WTC11 (cell line): ENCODE measurements around the gene FMNL3. TPM values are rescaled to one million over a fixed set of nuclear protein-coding genes. Genes with fewer than 3 reads are reported as not detected.
"Not testable (repeated sequence)": the region's sequence is repeated elsewhere in the genome, so short reads cannot be mapped to it uniquely, and the experiment has no call there.

Experiments
- ATAC-seq: fragments of 200-7000 bp; cut with Tn5 transposase; 2 replicates; pipeline ENCODE4 v1.10.0; 2021; ENCODE audit warnings: mild to moderate bottlenecking, moderate library complexity
- CTCF ChIA-PET: fragments of 300-600 bp; sonication (Branson Sonifier 250); formaldehyde crosslinking; loops from one replicate; lab custom pipeline; 2021; ENCODE audit warnings: antibody characterized with exemption; lab: Charles Lee
- POLR2A ChIA-PET: fragments of 350-600 bp; sonication (Branson Sonifier 250); formaldehyde crosslinking; loops from one replicate; lab custom pipeline; 2021; ENCODE audit warnings: antibody characterized with exemption; lab: Charles Lee
- DNase-seq: peaks from one replicate; pipeline ENCODE4 v3.0.0; 2021; ENCODE audit warnings: low spot score
- H3K27ac Mint-ChIP-seq: 2 replicates; pipeline ENCODE4 v1.8.0; 2021; ENCODE audit warnings: mixed read lengths
- H3K27me3 Mint-ChIP-seq: 2 replicates; pipeline ENCODE4 v1.8.0; 2021; ENCODE audit warnings: low read depth, mild to moderate bottlenecking, moderate library complexity, mixed read lengths
- H3K36me3 Mint-ChIP-seq: 2 replicates; pipeline ENCODE4 v1.8.0; 2021; ENCODE audit warnings: mixed read lengths
- H3K4me1 Mint-ChIP-seq: 2 replicates; pipeline ENCODE4 v1.8.0; 2022; ENCODE audit warnings: mixed read lengths
- H3K4me3 Mint-ChIP-seq: 2 replicates; pipeline ENCODE4 v1.8.0; 2021; ENCODE audit warnings: mild to moderate bottlenecking, moderate library complexity, mixed read lengths
- H3K9me3 Mint-ChIP-seq: 2 replicates; pipeline ENCODE4 v1.8.0; 2021; ENCODE audit warnings: mixed read lengths
- ARID4B ChIP-seq: sonication (generic); formaldehyde crosslinking; IDR thresholded peaks from 2 replicates; pipeline ENCODE4 v1.8.0; 2023; ENCODE audit warnings: missing genetic modification reagents, mild to moderate bottlenecking, borderline replicate concordance
- ATF3 ChIP-seq: sonication (generic); formaldehyde crosslinking; conservative IDR thresholded peaks from 2 replicates; pipeline ENCODE4 v1.8.1; 2022; ENCODE audit warnings: mild to moderate bottlenecking, missing genetic modification reagents
- CBFB ChIP-seq: sonication (generic); formaldehyde crosslinking; IDR thresholded peaks from 2 replicates; pipeline ENCODE4 v1.8.1; 2022; ENCODE audit warnings: mild to moderate bottlenecking, low read depth, missing genetic modification reagents
- ESRRA ChIP-seq: sonication (generic); formaldehyde crosslinking; IDR thresholded peaks from 2 replicates; pipeline ENCODE4 v1.8.1; 2022; ENCODE audit warnings: mild to moderate bottlenecking, missing genetic modification reagents, borderline replicate concordance
- KAT7 ChIP-seq: sonication (generic); formaldehyde crosslinking; IDR thresholded peaks from 2 replicates; pipeline ENCODE4 v1.8.1; 2023; ENCODE audit warnings: missing genetic modification reagents, mild to moderate bottlenecking, borderline replicate concordance
- MYBL2 ChIP-seq: sonication (generic); formaldehyde crosslinking; IDR thresholded peaks from 2 replicates; pipeline ENCODE4 v1.8.1; 2023; ENCODE audit warnings: mild to moderate bottlenecking, moderate library complexity, missing genetic modification reagents
- NFYB ChIP-seq: sonication (generic); formaldehyde crosslinking; conservative IDR thresholded peaks from 2 replicates; pipeline ENCODE4 v1.8.0; 2022; ENCODE audit warnings: low read depth, missing genetic modification reagents
- NR1H2 ChIP-seq: sonication (generic); formaldehyde crosslinking; IDR thresholded peaks from 2 replicates; pipeline ENCODE4 v1.9.0; 2021; ENCODE audit warnings: mild to moderate bottlenecking, moderate library complexity, missing genetic modification reagents
- SP1 ChIP-seq: sonication (generic); formaldehyde crosslinking; conservative IDR thresholded peaks from 2 replicates; pipeline ENCODE4 v1.8.1; 2022; ENCODE audit warnings: missing genetic modification reagents
- ZNF138 ChIP-seq: sonication (generic); formaldehyde crosslinking; conservative IDR thresholded peaks from 2 replicates; pipeline ENCODE4 v1.8.1; 2022; ENCODE audit warnings: mild to moderate bottlenecking, moderate library complexity, missing genetic modification reagents
- ZNF281 ChIP-seq: sonication (generic); formaldehyde crosslinking; IDR thresholded peaks from 2 replicates; pipeline ENCODE4 v1.8.0; 2023; ENCODE audit warnings: mild to moderate bottlenecking, missing genetic modification reagents
- ZNF423 ChIP-seq: fragments of 250-450 bp; sonication (Bioruptor Pico); IDR thresholded peaks from 2 replicates; pipeline ENCODE4 v2.1.2; 2022; ENCODE audit warnings: mild to moderate bottlenecking, moderate library complexity
- total RNA-seq: library from RNA; stranded (reverse); gene quantifications from 3 replicates; pipeline ENCODE4 v1.2.3, GENCODE V29; 2021
- TF ChIP-seq, protein P1 (sequence below): sonication (generic); formaldehyde crosslinking; IDR thresholded peaks from 2 replicates; pipeline ENCODE4 v1.8.0; 2022; ENCODE audit warnings: missing genetic modification reagents
- TF ChIP-seq, protein P2 (sequence below): sonication (generic); formaldehyde crosslinking; IDR thresholded peaks from 2 replicates; pipeline ENCODE4 v1.8.1; 2023; ENCODE audit warnings: mild to moderate bottlenecking, missing genetic modification reagents, borderline replicate concordance

The FMNL3 gene
- total RNA-seq, 1 experiment from 2014 or later: 19.3 TPM

DNA sequence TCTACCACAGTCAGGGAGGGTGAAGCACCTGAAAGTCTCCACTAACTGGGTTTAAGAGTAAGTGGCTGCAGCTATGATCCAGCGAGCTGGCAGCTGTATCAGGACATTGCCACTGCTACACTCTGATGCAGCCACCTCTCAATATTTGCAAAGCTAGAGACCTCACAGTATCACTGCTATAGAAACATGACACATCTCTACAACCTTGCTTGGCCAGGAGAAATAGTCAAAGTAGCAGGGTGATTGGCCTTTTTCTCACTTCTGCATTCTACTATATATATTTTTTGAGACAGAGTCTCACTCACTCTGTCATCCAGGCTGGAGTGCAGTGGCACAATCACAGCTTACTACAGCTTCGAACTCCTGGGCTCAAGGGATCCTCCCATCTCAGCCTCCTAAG lies 9.3 kb upstream of the FMNL3 start:
- Mint-ChIP-seq H3K36me3 (no peaks in the 10 kb centered on the region), H3K27me3 (peaks cover 14% of the 10 kb centered on the region), H3K4me1 (no peaks in the 10 kb centered on the region), H3K4me3 (no peak overlapping the region), H3K9me3 (peaks cover 6% of the 10 kb centered on the region), H3K27ac (no peak overlapping the region)
- ATAC-seq (no peak), DNase-seq (no peak)
- ChIA-PET CTCF (interaction anchor here (1.1 to 2.2 kb wide), 4 partner anchors 16 to 93 kb away, joined by 3 to 12 read pairs (median 8); partner anchors contain the start of genes PRPF40B and TMBIM6), POLR2A (interaction anchor here (0.7 kb wide), 1 partner anchor 112 kb away, joined by 3 read pairs; no protein-coding TSS in a partner anchor)
- TF ChIP-seq ZNF423 (CRISPR knock-in tag): no peak
- no peak for TF ChIP-seq KAT7 (CRISPR knock-in tag)
- no peak for TF ChIP-seq ZNF138
- TF ChIP-seq MYBL2: no peak
- TF ChIP-seq, all 79 proteins: peak for 0

GRCh38 chr12:49713952-49714351 lies 6.7 kb upstream of the FMNL3 start:
- H3K9me3 Mint-ChIP-seq, H3K4me1 Mint-ChIP-seq, H3K4me3 Mint-ChIP-seq, H3K36me3 Mint-ChIP-seq, ATAC-seq, H3K27ac Mint-ChIP-seq, DNase-seq, POLR2A ChIA-PET: not testable (repeated sequence)
- H3K27me3 Mint-ChIP-seq: peaks cover 35% of the 10 kb centered on the region
- CTCF ChIA-PET: interaction anchor here (1.0 kb wide), 1 partner anchor 27 kb away, joined by 4 read pairs; the partner anchor contains the start of gene TMBIM6

- peaks cover 45% of the 10 kb centered on the region for H3K27me3 Mint-ChIP-seq
- ChIA-PET POLR2A (no interaction called here), CTCF (interaction anchor here (1.1 to 4.8 kb wide), 3 partner anchors 32 to 72 kb away, joined by 3 to 19 read pairs (median 10); partner anchors contain the start of gene TMBIM6)
- no peak overlapping the region for H3K27ac Mint-ChIP-seq
- H3K4me1 Mint-ChIP-seq: peaks cover 23% of the 10 kb centered on the region
- H3K9me3 Mint-ChIP-seq: peaks cover 3% of the 10 kb centered on the region; the same call in 1 of the 2 replicates
- no peaks in the 10 kb centered on the region for H3K36me3 Mint-ChIP-seq
- no peak for ATAC-seq
- H3K4me3 Mint-ChIP-seq: no peak overlapping the region
- no peak for DNase-seq
- TF ChIP-seq ESRRA (CRISPR knock-in tag) (no peak), CBFB (no peak), NFYB (no peak), SP1 (CRISPR knock-in tag) (no peak), ZNF281 (no peak), MYBL2 (no peak), ATF3 (CRISPR knock-in tag) (no peak), NR1H2 (CRISPR knock-in tag) (no peak), ARID4B (CRISPR knock-in tag) (no peak)
- TF ChIP-seq, protein P1, sequence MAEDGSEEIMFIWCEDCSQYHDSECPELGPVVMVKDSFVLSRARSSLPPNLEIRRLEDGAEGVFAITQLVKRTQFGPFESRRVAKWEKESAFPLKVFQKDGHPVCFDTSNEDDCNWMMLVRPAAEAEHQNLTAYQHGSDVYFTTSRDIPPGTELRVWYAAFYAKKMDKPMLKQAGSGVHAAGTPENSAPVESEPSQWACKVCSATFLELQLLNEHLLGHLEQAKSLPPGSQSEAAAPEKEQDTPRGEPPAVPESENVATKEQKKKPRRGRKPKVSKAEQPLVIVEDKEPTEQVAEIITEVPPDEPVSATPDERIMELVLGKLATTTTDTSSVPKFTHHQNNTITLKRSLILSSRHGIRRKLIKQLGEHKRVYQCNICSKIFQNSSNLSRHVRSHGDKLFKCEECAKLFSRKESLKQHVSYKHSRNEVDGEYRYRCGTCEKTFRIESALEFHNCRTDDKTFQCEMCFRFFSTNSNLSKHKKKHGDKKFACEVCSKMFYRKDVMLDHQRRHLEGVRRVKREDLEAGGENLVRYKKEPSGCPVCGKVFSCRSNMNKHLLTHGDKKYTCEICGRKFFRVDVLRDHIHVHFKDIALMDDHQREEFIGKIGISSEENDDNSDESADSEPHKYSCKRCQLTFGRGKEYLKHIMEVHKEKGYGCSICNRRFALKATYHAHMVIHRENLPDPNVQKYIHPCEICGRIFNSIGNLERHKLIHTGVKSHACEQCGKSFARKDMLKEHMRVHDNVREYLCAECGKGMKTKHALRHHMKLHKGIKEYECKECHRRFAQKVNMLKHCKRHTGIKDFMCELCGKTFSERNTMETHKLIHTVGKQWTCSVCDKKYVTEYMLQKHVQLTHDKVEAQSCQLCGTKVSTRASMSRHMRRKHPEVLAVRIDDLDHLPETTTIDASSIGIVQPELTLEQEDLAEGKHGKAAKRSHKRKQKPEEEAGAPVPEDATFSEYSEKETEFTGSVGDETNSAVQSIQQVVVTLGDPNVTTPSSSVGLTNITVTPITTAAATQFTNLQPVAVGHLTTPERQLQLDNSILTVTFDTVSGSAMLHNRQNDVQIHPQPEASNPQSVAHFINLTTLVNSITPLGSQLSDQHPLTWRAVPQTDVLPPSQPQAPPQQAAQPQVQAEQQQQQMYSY (CRISPR knock-in tag): no peak
- TF ChIP-seq, protein P2, sequence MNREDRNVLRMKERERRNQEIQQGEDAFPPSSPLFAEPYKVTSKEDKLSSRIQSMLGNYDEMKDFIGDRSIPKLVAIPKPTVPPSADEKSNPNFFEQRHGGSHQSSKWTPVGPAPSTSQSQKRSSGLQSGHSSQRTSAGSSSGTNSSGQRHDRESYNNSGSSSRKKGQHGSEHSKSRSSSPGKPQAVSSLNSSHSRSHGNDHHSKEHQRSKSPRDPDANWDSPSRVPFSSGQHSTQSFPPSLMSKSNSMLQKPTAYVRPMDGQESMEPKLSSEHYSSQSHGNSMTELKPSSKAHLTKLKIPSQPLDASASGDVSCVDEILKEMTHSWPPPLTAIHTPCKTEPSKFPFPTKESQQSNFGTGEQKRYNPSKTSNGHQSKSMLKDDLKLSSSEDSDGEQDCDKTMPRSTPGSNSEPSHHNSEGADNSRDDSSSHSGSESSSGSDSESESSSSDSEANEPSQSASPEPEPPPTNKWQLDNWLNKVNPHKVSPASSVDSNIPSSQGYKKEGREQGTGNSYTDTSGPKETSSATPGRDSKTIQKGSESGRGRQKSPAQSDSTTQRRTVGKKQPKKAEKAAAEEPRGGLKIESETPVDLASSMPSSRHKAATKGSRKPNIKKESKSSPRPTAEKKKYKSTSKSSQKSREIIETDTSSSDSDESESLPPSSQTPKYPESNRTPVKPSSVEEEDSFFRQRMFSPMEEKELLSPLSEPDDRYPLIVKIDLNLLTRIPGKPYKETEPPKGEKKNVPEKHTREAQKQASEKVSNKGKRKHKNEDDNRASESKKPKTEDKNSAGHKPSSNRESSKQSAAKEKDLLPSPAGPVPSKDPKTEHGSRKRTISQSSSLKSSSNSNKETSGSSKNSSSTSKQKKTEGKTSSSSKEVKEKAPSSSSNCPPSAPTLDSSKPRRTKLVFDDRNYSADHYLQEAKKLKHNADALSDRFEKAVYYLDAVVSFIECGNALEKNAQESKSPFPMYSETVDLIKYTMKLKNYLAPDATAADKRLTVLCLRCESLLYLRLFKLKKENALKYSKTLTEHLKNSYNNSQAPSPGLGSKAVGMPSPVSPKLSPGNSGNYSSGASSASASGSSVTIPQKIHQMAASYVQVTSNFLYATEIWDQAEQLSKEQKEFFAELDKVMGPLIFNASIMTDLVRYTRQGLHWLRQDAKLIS (CRISPR knock-in tag): no peak
These were observed 1.6 kb upstream of the FMNL3 start for GRCh38 chr12:49708851-49709250.
